ENCODE data around the gene HMGN4.
"Not testable (repeated sequence)": the region's sequence is repeated elsewhere in the genome, so short reads cannot be mapped to it uniquely, and the experiment has no call there.

HMGN4 gene

DNA sequence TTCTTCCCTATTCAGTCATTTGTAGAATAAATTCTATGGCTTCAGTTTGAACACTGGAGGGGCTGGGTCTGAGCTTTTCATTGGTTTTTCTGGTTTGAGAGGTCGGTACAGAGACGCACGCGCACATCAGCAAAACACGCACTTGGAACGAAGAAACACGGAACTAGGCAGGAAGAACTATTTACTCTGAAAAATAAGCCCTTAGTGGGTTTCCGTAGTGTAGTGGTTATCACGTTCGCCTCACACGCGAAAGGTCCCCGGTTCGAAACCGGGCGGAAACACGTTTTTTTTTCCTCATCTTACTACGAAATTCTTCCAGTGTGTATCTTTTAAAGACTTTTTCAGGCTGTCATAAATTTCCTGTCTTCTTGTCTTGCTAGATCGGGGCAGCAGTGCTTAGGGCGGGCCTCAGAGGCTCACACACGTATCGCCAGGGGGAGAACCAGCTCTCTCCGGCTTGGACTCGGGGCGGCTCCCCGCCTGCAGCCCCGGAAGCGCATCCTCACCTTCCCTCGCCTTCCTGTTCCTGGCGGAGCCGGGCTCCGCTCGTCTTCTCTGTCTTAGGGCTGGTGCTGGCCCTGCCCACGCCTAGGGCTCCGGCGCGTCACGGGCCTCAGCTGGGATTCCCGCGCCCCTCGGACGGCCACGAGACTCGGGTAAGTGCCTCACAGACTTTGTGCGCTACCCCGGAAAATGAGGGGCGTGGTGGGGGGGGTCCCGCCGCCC lies at the start of gene HMGN4:
HMGN4 (plus strand) TSS at position 521 of the 726 bp plus-strand sequence. CDS start 6,841 bp downstream, outside the sequence.
- peak; percentile 83 for DNase-seq

DNA sequence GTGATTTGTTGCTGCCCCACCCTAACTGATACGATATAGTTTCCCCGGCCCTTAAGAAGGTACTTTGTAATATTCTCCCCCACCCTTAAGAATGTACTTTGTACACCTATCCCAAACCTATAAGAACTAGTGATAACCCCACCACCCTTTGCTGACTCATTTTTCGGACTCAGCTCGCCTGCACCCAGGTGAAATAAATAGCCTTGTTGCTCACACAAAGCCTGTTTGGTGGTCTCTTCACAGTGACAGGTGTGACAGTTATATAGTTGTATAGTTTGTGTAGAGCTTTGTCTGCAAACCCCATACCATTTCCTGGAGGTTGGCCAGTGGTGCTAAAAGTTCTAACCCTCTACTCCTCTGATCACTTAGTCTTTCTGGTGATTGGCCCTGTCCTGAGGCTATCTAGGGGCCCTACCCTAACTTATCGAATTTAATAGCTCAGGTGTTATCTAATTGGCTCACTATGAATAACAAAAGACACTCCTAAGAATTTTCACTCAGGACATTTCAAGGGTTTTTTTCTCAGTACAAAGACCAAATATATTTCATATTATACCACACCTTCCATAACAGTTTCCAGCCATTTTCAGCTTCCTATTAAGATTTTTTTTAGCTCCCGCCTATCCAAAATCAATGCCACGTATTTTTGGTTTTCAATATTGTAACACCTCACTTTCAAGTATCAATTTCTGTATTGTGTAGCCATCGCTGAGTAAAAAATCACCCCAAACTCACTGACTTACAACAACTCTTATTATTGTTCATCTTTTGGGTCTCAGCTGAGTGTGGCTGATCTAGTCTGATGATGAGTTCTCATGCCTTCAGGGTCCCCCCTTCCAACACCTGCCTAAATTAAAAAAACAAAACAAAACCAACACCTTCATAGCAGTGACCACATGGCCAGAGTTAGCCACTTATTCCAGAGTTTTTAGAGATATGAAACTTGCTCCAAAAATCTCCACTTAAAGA lies 47.9 kb upstream of the HMGN4 start:
- no peak for DNase-seq

DNA sequence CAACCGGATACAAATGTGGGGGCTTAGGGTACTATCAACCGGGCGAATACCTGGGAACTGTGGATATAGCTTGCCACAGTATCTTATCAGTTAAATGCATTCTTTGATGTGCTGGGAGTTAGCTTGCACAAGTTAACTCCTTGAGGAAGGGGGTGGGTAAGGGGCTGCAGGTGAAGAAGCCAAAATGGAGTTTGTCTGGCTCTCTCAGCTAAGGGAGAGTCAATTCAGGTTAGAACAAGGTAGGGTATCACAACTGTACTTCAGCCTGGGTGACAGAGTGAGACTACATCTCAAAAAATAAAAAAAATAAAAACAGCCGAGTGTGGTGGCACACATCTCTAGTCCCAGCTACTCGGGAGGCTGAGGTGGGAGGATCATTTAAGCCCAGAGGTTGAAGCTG lies 46.6 kb upstream of the HMGN4 start:
- no peak for DNase-seq

DNA sequence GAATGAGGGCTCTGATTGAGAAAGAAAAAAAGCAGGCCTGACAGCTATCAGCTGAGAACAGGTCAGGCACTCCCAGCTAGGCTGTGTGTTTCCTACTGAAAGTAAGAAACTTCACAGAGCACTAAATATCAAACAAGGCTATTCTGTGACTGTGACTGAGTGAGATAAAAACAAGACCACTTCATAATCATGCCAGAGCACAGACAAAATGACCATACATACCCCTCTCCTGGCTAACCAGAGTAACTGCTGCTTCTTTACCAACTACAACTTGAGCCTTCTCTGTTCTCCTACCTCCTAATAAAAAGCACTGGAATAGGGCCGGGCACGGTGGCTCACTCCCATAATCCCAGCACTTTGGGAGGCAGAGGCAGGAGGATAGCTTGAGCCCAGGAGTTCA lies 44.9 kb upstream of the HMGN4 start:
- no peak for DNase-seq

DNA sequence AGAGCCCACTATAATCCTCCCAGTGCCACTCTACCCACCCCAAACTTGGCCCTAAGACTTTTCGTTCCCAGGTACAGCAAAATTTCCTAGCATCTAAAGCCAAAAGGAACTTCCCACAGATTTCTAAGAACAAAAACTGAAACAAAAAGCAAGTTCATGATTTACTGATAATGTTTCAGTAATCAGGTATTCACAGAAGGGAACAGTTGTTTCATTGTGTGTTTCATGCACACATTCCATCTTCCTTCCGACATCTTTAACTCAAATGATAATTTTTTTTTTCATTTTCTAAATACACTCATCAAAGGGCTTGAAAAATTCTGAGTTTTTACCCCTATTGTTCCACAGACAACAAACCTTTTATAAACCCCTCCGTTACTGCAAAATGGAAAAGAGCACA lies 44.0 kb upstream of the HMGN4 start:
- DNase-seq, result no peak

DNA sequence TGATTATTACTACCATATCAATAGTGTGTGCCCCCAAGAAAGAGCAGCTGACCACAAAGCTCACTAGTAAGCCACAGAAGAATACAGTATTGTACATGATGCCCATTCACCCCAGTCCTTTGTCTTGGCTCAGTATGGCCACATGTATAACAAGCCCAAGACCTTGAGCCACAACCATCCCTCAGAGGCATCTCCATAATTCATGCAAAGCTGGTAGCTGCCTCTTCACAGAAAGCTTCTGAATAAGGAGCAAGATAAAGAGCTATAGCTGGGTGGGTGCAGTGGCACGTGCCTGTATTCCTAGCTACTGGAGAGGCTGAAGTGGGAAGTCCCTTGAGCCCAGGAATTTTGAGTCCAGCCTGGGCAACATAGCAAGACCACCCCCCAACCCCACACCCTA lies 42.9 kb upstream of the HMGN4 start:
- no peak for DNase-seq

DNA sequence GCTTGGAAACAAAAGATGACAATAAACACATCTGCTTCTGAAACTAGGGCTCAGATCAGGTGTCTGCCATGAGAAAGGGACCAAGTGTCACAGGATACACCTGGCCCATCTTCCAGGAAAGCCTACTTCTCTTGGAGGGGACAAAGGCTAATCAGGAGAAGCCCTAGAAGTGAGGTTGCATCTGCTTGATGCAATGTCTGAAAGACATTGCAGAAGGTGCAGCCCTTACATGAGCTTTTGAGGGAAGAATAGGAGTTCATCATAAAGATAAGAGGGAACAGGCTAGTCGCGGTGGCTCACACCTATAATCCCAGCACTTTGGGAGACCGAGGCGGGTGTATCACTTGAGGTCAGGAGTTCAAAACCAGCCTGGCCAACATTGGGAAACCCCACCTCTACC lies 40.6 kb upstream of the HMGN4 start:
- no peak for DNase-seq

DNA sequence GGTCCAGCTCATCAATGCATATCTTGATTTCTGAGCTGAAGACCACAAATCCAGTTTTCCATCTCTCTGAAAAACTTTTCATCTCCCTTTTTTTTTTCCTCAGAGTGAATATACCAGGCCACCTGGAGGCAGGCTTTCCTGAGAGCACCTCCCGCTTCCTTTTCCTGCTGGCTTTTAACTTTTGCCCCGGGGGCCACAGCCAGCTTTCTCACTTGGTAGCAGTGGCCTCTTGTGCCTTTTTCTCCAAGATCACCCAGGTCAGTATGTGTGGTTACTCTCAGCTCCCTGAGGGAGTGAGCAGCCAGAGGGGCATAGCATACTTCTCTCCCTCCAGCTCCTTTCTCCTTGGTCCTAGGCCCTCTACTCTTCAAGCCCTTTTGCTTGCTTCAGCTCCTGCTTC lies 38.1 kb upstream of the HMGN4 start, which contains the start of gene BTN1A1:
BTN1A1 (plus strand) TSS at position 202 of the 400 bp plus-strand sequence. CDS start 984 bp downstream, outside the sequence.
- no peak for DNase-seq

DNA sequence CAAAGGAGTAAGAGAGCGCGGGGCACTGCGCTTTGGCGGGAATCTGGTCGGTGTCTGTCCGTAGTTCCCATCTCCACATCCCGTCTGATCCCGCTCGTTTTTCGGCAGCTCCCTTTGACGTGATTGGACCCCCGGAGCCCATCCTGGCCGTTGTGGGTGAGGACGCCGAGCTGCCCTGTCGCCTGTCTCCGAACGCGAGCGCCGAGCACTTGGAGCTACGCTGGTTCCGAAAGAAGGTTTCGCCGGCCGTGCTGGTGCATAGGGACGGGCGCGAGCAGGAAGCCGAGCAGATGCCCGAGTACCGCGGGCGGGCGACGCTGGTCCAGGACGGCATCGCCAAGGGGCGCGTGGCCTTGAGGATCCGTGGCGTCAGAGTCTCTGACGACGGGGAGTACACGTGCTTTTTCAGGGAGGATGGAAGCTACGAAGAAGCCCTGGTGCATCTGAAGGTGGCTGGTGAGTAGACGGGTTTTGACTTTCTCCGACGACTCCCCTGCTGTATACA lies 36.6 kb upstream of the HMGN4 start:
- peak; percentile 61 for DNase-seq

DNA sequence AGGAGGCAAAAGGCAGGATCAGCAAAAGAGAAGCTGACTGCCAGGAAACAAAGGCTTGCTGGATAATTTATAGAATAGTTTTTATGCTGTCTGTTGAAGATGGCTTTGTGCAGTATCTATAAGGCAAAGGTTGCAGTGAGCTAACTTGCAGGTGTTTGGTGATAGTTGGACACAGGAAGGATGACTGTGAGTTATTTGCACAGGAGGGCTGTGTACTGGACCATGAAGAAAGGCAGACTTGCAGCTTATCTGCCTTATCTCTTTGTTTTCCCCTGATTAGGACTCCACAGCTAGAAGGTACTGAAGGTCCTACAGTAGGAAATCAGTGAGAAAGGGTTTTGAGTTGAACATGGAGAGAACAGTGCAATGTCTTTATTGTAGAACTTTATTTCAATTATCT lies 36.0 kb upstream of the HMGN4 start:
- DNase-seq, result no peak

DNA sequence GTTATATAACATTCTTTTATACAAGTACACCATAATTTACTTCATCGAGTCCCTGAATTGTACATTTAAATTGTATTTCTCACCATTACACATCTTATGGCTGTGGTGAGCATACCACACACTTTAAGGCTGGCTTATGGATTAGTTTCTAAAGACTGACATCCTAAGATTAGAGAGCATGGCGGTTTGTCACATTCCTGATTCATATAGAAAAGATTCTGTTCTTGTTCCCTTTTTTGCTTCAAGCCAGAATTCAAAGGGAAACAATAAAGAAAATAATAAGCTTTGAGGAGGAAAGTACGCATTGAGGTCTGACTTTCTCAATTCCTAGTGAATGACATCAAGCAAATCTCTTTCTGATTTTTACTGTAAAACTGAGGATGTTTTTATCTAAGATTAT lies 35.5 kb upstream of the HMGN4 start:
- DNase-seq, result no peak

DNA sequence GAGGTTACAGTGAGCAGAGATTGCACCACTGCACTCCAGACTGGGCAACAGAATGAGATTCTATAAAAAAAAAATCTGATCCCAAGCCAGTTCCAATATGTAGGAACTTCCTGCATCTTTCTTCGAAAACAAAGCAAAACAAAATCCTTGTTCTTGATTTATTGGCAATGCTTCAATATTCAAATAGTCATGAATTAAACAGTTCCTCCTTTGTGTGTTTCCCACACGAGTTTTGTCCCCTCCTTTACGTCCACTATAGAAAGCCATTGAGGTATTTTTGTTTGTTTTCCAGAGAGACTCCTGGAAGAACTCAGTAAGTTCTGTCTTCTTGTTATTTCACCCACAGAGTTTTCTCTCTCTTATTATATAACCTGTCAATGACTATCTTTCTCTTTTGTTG lies 30.5 kb upstream of the HMGN4 start:
- DNase-seq, result no peak

DNA sequence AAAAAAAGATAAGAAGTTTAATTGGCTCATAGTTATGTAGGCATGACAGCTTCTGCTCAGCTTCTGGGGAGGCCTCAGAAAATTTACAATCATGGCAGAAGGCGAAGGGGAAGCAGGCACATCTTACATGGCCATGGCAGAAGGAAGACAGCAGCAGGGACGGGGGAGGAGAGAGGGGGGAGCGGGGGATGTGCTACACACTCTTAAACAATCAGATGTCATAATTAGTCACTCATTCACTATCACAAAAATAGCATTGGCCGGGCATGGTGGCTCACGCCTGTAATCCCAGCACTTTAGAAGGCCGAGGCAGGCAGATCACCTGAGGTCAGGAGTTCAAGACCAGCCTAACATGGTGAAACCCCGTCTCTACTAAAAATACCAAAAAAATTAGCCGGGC lies 27.1 kb upstream of the HMGN4 start:
- not testable (repeated sequence) for DNase-seq

DNA sequence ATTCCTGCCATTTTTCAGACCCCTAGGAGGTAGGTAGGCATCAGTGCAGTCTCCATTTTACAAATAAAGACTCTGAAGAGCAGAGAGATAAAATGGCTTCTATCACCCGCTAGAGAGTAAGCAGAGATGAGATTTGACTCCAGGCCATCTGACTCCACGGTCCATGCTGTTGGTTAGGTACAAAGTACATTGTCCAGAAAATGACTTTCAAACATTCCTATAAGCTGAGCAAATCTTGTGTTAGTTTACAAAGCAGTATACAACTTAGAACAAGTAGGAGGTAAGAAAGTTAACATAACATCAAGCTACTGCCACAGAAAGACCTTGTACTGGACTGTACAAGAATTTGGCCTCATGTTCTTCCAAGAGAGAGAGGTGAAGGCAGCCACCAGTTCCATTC lies 23.2 kb upstream of the HMGN4 start:
- no peak for DNase-seq

DNA sequence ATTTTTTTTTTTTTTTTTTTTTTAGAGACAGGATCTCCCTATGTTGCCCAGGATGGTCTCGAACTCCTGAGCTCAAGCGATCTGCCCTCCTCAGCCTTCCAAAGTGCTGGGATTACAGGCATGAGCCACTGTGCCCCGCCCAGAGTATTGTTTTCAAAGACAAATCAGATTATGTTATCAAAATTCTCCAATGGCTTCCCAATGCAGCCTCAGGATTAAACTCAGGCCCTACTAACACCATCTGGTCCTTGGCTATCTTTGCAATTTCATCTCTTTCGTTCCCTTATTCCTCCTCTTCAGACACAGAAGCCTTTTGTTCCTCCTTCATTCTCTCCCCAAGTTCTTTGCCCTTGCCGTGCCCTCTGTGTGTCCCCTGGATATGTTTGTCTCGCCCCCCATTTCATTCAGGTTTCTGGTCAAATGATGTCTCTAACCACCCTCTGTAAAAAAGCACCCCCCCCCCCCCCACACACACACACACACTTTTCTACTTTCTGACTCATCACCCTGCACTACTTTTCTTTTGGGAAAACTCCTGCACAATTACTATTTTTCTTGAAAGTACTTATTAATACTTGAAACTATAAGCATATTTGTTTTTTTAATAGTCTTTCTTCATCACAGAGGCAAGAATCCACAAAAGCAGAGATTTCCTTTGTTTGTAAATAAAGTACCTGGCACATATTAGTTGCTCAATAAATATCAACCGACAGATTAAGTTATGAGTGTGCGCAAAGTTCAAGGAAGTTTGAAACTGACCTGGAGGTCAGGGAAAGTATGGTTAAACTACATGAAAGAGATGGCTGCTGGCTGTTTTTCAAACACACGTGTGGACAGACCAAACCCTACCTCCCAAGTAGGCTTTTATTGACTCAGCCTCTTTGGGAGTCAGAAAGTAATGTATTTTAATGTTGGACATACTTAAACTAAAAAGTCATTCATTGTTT lies 21.4 kb upstream of the HMGN4 start:
- no peak for DNase-seq

DNA sequence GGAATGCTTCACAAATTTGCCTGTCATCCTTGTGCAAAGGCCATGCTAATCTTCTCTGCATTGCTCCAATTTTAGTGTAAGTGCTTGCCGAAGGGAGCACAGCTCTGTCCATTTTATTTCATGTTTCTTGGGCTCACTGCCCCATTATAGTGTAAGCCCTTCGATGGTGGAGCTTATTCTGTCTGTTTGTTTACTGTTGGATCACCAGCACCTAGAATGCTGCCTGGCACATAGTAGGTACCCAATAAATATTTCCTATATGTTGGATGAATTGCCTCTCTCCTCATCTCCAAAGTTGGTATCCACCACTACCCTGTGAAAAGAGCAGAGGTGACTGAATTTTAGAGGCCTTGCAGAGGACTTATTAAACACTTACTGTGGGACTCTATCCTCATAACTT lies 18.8 kb upstream of the HMGN4 start:
- DNase-seq, result no peak

DNA sequence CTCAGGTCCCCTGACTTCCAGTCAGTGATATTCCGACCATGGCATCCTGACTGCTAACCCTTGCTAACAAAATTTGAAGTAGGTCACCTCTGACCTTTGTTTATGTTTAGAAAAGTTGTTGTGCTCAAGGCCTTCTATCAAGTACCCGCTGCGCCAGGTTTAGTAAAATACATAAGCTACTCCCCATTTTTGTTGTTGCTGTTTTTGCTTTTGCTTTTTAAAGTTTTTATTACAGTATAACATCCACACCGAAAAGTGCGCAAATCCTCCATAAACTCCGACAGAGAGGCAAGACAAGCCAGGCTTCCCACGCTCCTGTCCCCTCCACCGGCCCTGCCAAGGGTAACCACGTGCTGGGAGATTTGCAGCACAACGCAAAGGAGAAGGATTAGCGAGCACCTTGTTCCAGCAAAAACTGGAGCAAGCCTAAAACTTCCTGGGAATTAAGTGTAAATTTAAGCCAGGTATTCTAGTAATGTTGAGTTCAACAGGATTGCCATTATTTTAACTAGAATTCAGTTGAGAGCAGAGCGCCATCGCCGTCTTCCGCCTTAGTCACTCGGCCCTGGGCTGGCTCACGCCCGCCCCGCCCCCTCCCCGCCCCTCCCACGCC lies 17.8 kb upstream of the HMGN4 start:
- no peak for DNase-seq

DNA sequence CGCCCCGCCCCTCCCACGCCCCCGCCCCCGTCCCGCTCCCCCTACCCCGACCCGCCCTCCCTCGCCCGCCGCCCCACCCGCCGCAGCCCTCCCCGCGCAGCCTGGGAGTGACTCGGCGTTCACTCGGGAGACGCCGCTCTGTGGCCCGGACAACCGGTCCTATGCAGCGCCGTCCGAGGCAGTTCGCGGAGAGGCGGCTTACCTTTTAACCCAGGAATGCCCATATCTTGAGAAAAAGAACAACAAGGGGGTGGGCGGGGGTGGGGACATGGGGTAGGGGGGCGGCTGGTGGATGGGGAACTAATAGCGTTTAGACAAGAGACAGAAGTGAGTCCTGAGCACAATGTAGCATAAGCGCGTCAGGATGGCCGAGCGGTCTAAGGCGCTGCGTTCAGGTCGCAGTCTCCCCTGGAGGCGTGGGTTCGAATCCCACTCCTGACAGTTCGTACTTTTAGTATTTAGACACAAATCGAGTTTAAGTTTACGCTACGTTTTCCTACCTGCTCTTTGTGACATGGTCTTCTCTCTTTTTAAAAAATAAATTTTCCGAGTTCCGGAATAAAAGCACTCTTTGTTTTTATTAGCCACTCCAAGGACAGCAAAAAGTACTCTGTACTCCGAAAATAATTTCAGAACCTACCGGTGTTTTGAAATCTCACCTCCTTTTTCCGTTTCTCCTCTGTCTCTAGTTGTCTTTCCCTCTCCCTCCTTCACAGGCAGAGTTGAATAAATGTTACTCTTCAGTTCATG lies 17.1 kb upstream of the HMGN4 start:
- DNase-seq, result peak; percentile 88

DNA sequence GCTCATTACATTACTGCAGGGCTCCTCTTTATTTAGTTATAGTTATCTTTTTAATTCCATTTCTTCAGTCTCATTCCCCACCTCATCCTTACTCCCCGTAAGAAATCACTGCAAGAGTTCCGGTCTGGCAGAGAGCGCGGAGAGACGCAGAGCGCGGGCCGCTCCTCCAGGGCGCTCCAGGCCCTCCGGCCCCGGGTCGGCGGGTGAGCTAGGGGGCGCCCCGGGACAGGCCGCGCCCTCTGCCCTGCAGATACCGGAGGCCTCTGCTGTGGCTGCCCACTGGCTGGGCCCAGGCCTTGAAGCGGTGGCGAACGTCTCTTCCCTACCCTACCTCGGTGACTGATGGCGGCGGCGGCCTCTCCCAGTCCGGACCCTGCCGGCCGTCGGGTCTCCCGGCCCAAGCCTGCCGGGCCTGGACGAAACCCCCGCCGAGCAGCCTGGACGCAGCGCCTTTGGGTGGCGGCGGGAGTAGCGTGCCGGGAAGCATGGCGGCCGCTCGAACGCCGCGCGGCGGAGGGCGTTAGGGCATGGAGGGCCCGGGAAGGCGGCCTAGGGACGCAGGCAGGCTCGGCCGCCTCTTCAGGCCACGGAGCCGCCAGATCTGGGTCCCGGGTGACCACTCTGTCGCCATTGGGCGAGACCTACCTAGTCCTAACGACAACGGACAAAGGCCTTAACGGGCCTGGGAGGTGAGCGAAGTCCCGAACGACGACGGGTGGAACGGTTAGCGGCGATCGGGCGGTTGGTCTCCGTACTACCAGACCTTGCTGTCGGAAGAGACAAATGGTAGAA lies 16.4 kb upstream of the HMGN4 start:
- peak; percentile 74 for DNase-seq

DNA sequence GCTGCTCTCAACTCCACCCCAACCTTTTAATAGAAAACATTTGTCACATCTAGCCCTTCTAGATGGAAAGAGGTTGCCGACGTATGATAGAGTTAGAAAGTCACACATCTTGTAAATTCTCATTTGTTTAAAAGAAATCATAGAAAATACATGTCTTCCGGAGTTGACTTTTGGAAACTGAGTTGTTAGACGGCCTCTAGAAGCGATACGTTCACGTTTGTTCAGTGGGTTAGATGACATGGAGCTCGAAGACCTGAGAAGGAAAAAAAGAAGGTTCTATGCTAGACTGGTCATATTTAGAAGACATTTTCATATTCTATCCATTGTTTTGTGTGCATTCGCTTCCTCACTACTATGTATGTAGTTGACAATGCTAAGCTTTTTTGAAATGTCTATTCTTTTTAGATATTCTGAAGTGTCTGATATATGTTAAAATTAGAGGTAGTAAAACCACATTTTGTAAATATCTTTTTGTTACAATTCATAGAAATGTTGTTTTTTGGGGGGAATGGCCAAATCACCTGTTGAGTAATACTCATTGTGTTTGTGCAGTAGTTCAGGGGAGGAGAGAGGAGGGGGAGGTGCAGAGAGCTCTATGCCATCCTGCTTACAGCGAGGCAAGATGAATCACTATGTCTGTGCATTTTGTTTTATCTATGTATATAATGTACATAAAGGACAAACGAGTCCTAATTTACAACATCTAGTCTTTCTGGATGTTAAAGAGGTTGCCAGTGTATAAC lies 15.5 kb upstream of the HMGN4 start:
- peak; percentile 52 for DNase-seq

All from CD4-positive, alpha-beta T cell treated with Interleukin-17A for 4 hours (primary cell).